Stimulated activated CD8-positive, alpha-beta memory T cell treated with anti-CD3 and anti-CD28 coated beads, Interleukin-12 subunit alpha, Interleukin-12 subunit beta, amount 100 ng/mL, for 4 hours (primary cell): ENCODE results near the gene TBL1Y.

Experiments used
- DNase-seq: peaks from one replicate; pipeline ENCODE4 v3.0.0-alpha.2; 2020; ENCODE audit warnings: low read depth

Gene TBL1Y

GRCh38 chrY:7092836-7093235 is 182.3 kb downstream of the TBL1Y start:
- no peak for DNase-seq

GRCh38 chrY:7094365-7094764 is 183.9 kb downstream of the TBL1Y start:
- DNase-seq = no peak

GRCh38 chrY:7097021-7097420 is 186.5 kb downstream of the TBL1Y start:
- DNase-seq = no peak

- DNase-seq = no peak
These were observed 189.2 kb downstream of the TBL1Y start for GRCh38 chrY:7099742-7100141.

- no peak for DNase-seq
These were observed 192.2 kb downstream of the TBL1Y start for GRCh38 chrY:7102680-7103079.

- DNase-seq = no peak
These were observed 196.7 kb downstream of the TBL1Y start for GRCh38 chrY:7107179-7107578.

GRCh38 chrY:7110086-7110485 is 199.6 kb downstream of the TBL1Y start:
- DNase-seq = no peak

GRCh38 chrY:7115871-7116270 is 205.4 kb downstream of the TBL1Y start:
- DNase-seq = no peak

- no peak for DNase-seq
These were observed 211.7 kb downstream of the TBL1Y start for GRCh38 chrY:7122202-7122601.

- no peak for DNase-seq
These were observed 214.9 kb downstream of the TBL1Y start for GRCh38 chrY:7125136-7126056.

GRCh38 chrY:7128211-7128610 is 217.7 kb downstream of the TBL1Y start:
- no peak for DNase-seq
